ENCODE data around the gene UBP1. TPM values are rescaled to one million over a fixed set of nuclear protein-coding genes. Genes with fewer than 3 reads are reported as not detected.

Gene UBP1
- total RNA-seq, 1 donor from 2014 or later, result 62.9 TPM

GRCh38 chr3:33392703-33393125 lies 47.5 kb downstream of the UBP1 start:
- DNase-seq (no peak), ATAC-seq (no peak)
- H3K4me1 ChIP-seq, result no peaks in the 10 kb centered on the region
- intact Hi-C loops (cut with DNase I), result no loop called here
- H3K36me3 ChIP-seq, result peaks cover 96% of the 10 kb centered on the region
- no peaks in the 10 kb centered on the region for H3K9me3 ChIP-seq
- H3K27me3 ChIP-seq, result no peaks in the 10 kb centered on the region
- TF ChIP-seq CTCF (IDR thresholded peaks at IDR 0.05), result no peak
- no peak overlapping the region for H3K27ac ChIP-seq
- H3K4me3 ChIP-seq, result no peak overlapping the region

- TF ChIP-seq CTCF (IDR thresholded peaks at IDR 0.05), result no peak
- Histone ChIP-seq H3K27ac (no peak overlapping the region), H3K36me3 (peaks cover 95% of the 10 kb centered on the region), H3K4me3 (no peak overlapping the region), H3K9me3 (no peaks in the 10 kb centered on the region), H3K27me3 (no peaks in the 10 kb centered on the region), H3K4me1 (no peaks in the 10 kb centered on the region)
- ATAC-seq (no peak), DNase-seq (no peak)
- intact Hi-C loops (cut with DNase I), result no loop called here
Observed at GRCh38 chr3:33392144-33392543, 48.1 kb downstream of the UBP1 start.

GRCh38 chr3:33391255-33391995 lies 48.8 kb downstream of the UBP1 start:
- ATAC-seq (no peak), DNase-seq (no peak)
- Histone ChIP-seq H3K27ac (no peak overlapping the region), H3K27me3 (no peaks in the 10 kb centered on the region), H3K36me3 (peaks cover 95% of the 10 kb centered on the region), H3K4me1 (no peaks in the 10 kb centered on the region), H3K4me3 (no peak overlapping the region), H3K9me3 (no peaks in the 10 kb centered on the region)
- no peak for TF ChIP-seq CTCF (IDR thresholded peaks at IDR 0.05)
- intact Hi-C loops (cut with DNase I), result no loop called here

- peaks cover 95% of the 10 kb centered on the region for H3K36me3 ChIP-seq
- ATAC-seq (no peak), DNase-seq (no peak)
- no peak overlapping the region for H3K27ac ChIP-seq
- H3K27me3 ChIP-seq, result no peaks in the 10 kb centered on the region
- intact Hi-C loops (cut with DNase I), result no loop called here
- H3K9me3 ChIP-seq, result no peaks in the 10 kb centered on the region
- no peak overlapping the region for H3K4me3 ChIP-seq
- H3K4me1 ChIP-seq, result no peaks in the 10 kb centered on the region
- no peak for TF ChIP-seq CTCF (IDR thresholded peaks at IDR 0.05)
Observed at GRCh38 chr3:33389908-33390307, 50.3 kb downstream of the UBP1 start.

- Histone ChIP-seq H3K36me3 (peaks cover 93% of the 10 kb centered on the region), H3K27ac (no peak overlapping the region), H3K9me3 (no peaks in the 10 kb centered on the region), H3K27me3 (no peaks in the 10 kb centered on the region), H3K4me1 (no peaks in the 10 kb centered on the region), H3K4me3 (no peak overlapping the region)
- intact Hi-C loops (cut with DNase I), result no loop called here
- no peak for TF ChIP-seq CTCF (IDR thresholded peaks at IDR 0.05)
- ATAC-seq, result no peak
- DNase-seq, result no peak
Observed at GRCh38 chr3:33388374-33389100, 51.7 kb downstream of the UBP1 start.
